DND-41 (cell line): Measurements from ENCODE around the gene LETM1.

ENCODE experiments used
- ATAC-seq: fragments of 200-7000 bp; cut with Tn5 transposase; 3 replicates; pipeline ENCODE4 v1.9.1; 2021; ENCODE audit warnings: low read depth; ENCODE audit not compliant: insufficient read depth
- DNase-seq: peaks from one replicate; pipeline ENCODE4 v3.0.0-alpha.2; 2020
- H2AFZ ChIP-seq: 2 replicates; pipeline ENCODE4 v1.6.0; 2012; ENCODE audit warnings: low read depth, low read length
- H3K27ac ChIP-seq: 2 replicates; pipeline ENCODE4 v1.5.1; 2012; ENCODE audit warnings: low read length, inconsistent platforms
- H3K27me3 ChIP-seq: fragments of 200-600 bp; sonication (generic); 2 replicates; pipeline ENCODE4 v1.6.0; 2012; ENCODE audit warnings: low read length, mild to moderate bottlenecking, inconsistent platforms; ENCODE audit not compliant: insufficient read depth, poor library complexity
- H3K36me3 ChIP-seq: 2 replicates; pipeline ENCODE4 v1.5.1; 2012; ENCODE audit warnings: low read length, inconsistent platforms; ENCODE audit not compliant: insufficient read depth
- H3K4me1 ChIP-seq: 2 replicates; pipeline ENCODE4 v1.5.1; 2012; ENCODE audit warnings: mild to moderate bottlenecking, low read length; ENCODE audit not compliant: insufficient read depth
- H3K4me2 ChIP-seq: 2 replicates; pipeline ENCODE4 v1.6.0; 2012; ENCODE audit warnings: mild to moderate bottlenecking, moderate library complexity, low read length, inconsistent platforms; ENCODE audit not compliant: insufficient read depth
- H3K4me3 ChIP-seq, 2 experiments: fragments of 200-600 bp in 1 of 2; shearing (Covaris generic) in 1 of 2; 2 replicates each; pipeline ENCODE4 v1.5.1; 2012 to 2016; ENCODE audit warnings: inconsistent platforms in 2 of 2, low read length in 2 of 2, mild to moderate bottlenecking in 2 of 2, low read depth in 1 of 2, moderate library complexity in 1 of 2
- H3K79me2 ChIP-seq: 2 replicates; pipeline ENCODE4 v1.6.0; 2012; ENCODE audit warnings: low read length, inconsistent platforms; ENCODE audit not compliant: insufficient read depth
- H3K9ac ChIP-seq: 2 replicates; pipeline ENCODE4 v1.6.0; 2012; ENCODE audit warnings: low read depth, mild to moderate bottlenecking, inconsistent platforms, low read length, moderate library complexity
- H3K9me3 ChIP-seq: 2 replicates; pipeline ENCODE4 v1.5.1; 2012; ENCODE audit warnings: low read length, moderate library complexity, mild to moderate bottlenecking, inconsistent platforms; ENCODE audit not compliant: insufficient read depth, severe bottlenecking
- H4K20me1 ChIP-seq: 2 replicates; pipeline ENCODE4 v1.6.0; 2012; ENCODE audit warnings: low read length; ENCODE audit not compliant: insufficient read depth
- EZH2 ChIP-seq: IDR thresholded peaks from 3 replicates; pipeline ENCODE4 v1.6.1; 2012; ENCODE audit warnings: borderline replicate concordance, low read depth, mild to moderate bottlenecking, moderate library complexity, low read length, inconsistent platforms; ENCODE audit not compliant: severe bottlenecking
- TF ChIP-seq, protein P1 (sequence below): IDR thresholded peaks from 2 replicates; pipeline ENCODE4 v1.5.1; 2012; ENCODE audit warnings: borderline replicate concordance, low read length, moderate library complexity, mild to moderate bottlenecking; ENCODE audit not compliant: poor library complexity, severe bottlenecking; ENCODE audit errors: extremely low read depth

Gene LETM1

DNA sequence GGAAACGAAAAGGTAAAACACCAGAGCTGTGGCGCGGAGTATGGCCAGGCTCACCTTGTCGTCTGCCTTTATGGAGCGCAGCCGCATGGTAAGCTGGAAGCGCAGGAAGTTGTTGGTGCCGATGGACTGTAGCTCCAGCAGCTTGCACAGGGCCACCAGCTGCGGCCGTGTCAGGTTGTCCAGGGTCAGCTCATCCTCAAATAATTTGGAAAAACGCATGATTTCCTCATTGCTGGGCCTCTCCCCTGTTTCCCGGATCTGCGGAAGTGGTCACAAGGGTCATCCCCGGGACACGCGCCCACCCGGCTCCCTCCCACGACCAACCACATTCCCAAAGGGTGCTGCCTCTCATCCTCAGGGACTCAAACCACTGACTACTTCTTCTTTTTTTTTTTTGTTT, 23.3 kb downstream of the LETM1 start:
- Histone ChIP-seq H2AFZ (no peak overlapping the region), H3K4me2 (no peak overlapping the region), H3K9ac (no peak overlapping the region), H3K36me3 (peaks cover 69% of the 10 kb centered on the region), H3K27me3 (no peaks in the 10 kb centered on the region), H3K9me3 (no peaks in the 10 kb centered on the region), H3K4me1 (peaks cover 59% of the 10 kb centered on the region), H3K27ac (peak overlapping the region; percentile 99), H4K20me1 (no peaks in the 10 kb centered on the region), H3K79me2 (peaks cover 15% of the 10 kb centered on the region), H3K4me3 (no peak overlapping the region)
- TF ChIP-seq EZH2, result no peak
- TF ChIP-seq, protein P1, sequence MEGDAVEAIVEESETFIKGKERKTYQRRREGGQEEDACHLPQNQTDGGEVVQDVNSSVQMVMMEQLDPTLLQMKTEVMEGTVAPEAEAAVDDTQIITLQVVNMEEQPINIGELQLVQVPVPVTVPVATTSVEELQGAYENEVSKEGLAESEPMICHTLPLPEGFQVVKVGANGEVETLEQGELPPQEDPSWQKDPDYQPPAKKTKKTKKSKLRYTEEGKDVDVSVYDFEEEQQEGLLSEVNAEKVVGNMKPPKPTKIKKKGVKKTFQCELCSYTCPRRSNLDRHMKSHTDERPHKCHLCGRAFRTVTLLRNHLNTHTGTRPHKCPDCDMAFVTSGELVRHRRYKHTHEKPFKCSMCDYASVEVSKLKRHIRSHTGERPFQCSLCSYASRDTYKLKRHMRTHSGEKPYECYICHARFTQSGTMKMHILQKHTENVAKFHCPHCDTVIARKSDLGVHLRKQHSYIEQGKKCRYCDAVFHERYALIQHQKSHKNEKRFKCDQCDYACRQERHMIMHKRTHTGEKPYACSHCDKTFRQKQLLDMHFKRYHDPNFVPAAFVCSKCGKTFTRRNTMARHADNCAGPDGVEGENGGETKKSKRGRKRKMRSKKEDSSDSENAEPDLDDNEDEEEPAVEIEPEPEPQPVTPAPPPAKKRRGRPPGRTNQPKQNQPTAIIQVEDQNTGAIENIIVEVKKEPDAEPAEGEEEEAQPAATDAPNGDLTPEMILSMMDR, result no peak
- ATAC-seq (no peak), DNase-seq (no peak)

DNA sequence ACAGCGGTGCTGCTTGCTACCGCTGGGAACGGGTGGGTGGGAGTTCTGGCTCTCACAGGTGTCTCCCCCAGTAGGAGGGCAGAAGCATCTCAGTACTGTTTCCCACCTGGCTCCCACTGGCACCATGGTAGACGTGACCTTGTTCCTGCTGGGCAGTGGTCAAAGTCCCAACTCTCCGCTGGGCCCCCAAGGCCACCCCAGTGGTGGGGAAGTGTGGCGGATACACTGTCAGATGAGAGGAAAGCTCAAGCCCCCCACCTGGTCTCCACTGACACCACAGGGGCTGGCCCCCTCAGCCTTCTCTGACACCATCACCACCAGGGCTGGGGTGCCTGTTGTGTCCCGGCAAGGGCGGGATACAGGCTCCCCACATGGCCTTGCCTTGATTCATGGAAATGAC, 24.6 kb downstream of the LETM1 start:
- TF ChIP-seq EZH2, result no peak
- TF ChIP-seq, protein P1, result no peak
- Histone ChIP-seq H3K27me3 (no peaks in the 10 kb centered on the region), H3K9me3 (no peaks in the 10 kb centered on the region), H4K20me1 (no peaks in the 10 kb centered on the region), H3K9ac (peak overlapping the region; percentile 58), H3K4me3 (peak overlapping the region in 1 of 2 experiments; percentile 44; a peak in 2 of 4 replicates), H2AFZ (peak overlapping the region; percentile 67; the same call in 1 of the 2 replicates), H3K27ac (peak overlapping the region; percentile 99), H3K36me3 (peaks cover 65% of the 10 kb centered on the region), H3K4me2 (peak overlapping the region; percentile 58), H3K79me2 (peaks cover 10% of the 10 kb centered on the region), H3K4me1 (peaks cover 59% of the 10 kb centered on the region)
- ATAC-seq (no peak; the same call in 2 of the 3 replicates), DNase-seq (no peak)

DNA sequence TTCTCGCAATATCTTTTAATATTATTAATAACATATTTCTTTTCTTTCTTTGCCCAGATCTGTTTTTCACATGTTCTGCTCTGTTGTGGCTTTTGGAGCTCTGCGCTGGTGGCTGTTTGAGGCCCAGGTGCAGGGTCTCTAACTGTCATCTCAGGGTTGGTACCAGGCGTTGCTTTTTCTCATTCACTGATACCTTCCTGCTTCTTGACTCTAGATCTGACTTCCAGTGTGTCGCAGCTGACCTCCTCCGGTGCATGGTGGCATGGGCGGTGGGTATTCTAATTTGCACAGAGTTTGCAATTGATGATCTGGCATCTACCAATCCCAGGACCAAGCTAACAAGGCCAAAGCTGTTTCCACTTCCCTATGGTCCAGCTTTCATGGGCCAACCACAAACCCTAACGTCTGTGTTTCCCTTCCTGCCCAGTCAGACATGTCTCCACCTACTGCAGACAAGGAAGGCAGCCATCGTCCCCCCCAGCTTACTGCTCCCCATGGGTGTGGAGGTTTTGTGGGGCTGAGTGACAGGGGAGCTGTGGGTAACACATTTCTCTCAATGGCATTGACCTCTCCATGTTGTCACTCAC, 25.2 kb downstream of the LETM1 start:
- peak; percentile 87 for DNase-seq
- ATAC-seq, result peak; percentile 90

More for the DNA sequence above, 25.2 kb downstream of the LETM1 start:
- TF ChIP-seq, protein P1, result peak; percentile 57
- no peak for TF ChIP-seq EZH2
- peak overlapping the region; percentile 58 for H3K4me2 ChIP-seq
- peaks cover 65% of the 10 kb centered on the region for H3K36me3 ChIP-seq
- H2AFZ ChIP-seq, result peak overlapping the region; percentile 67
- H3K79me2 ChIP-seq, result peaks cover 8% of the 10 kb centered on the region; the same call in 1 of the 2 replicates
- H3K4me1 ChIP-seq, result peaks cover 59% of the 10 kb centered on the region
- H3K9me3 ChIP-seq, result no peaks in the 10 kb centered on the region
- H3K4me3 ChIP-seq, result peak overlapping the region in 1 of 2 experiments; percentile 44; a peak in 2 of 4 replicates
- peak overlapping the region; percentile 58 for H3K9ac ChIP-seq
- H4K20me1 ChIP-seq, result no peaks in the 10 kb centered on the region
- H3K27ac ChIP-seq, result peak overlapping the region; percentile 99
- H3K27me3 ChIP-seq, result no peaks in the 10 kb centered on the region
